ENCODE data around the gene CCDC154. TPM values are rescaled to one million over a fixed set of nuclear protein-coding genes. Genes with fewer than 3 reads are reported as not detected.

The CCDC154 gene
- total RNA-seq, 2 donors from 2014 or later: 1.9 to 2.2 TPM

GRCh38 chr16:1403733-1404132 lies 40.6 kb downstream of the CCDC154 start:
- 91 to 93% methylated on average over 5 to 14 of the region's 14 CpGs for WGBS, 2 experiments (ENCODE audit: insufficient coverage in 1 of 2, insufficient read length in 1 of 2)
- H3K36me3 ChIP-seq (ENCODE audit: control insufficient read depth, insufficient read depth, low read length): peaks cover 9% of the 10 kb centered on the region
- Mint-ChIP-seq H3K27ac (no peak overlapping the region), H3K36me3 (ENCODE audit: low read depth) (peaks cover 26% of the 10 kb centered on the region), H3K4me3 (no peak overlapping the region), H3K9me3 (no peaks in the 10 kb centered on the region), H3K4me1 (no peaks in the 10 kb centered on the region), H3K27me3 (ENCODE audit: insufficient read depth) (no peaks in the 10 kb centered on the region)
- no peak overlapping the region for H3K4me3 ChIP-seq (ENCODE audit: low read length)
- no peaks in the 10 kb centered on the region for H3K4me1 ChIP-seq (ENCODE audit: control insufficient read depth, insufficient read depth, low read length)
- H3K9me3 ChIP-seq (ENCODE audit: control insufficient read depth, low read length): no peaks in the 10 kb centered on the region
- no peak for TF ChIP-seq CTCF (conservative IDR thresholded peaks at IDR 0.05)
- H3K27me3 ChIP-seq (ENCODE audit: control insufficient read depth, insufficient read depth, low read length, poor library complexity, severe bottlenecking): no peaks in the 10 kb centered on the region
- no peak overlapping the region for H3K27ac ChIP-seq (ENCODE audit: low read depth, low read length)
- DNase-seq: no peak
- no peak overlapping the region for H3K9ac ChIP-seq (ENCODE audit: extremely low read depth, low read length, poor library complexity, severe bottlenecking)

GRCh38 chr16:1403036-1403435 lies 41.3 kb downstream of the CCDC154 start:
- no peak for DNase-seq
- Histone ChIP-seq H3K4me3 (ENCODE audit: low read length) (no peak overlapping the region), H3K4me1 (ENCODE audit: control insufficient read depth, insufficient read depth, low read length) (no peaks in the 10 kb centered on the region), H3K36me3 (ENCODE audit: control insufficient read depth, insufficient read depth, low read length) (peaks cover 9% of the 10 kb centered on the region), H3K9me3 (ENCODE audit: control insufficient read depth, low read length) (no peaks in the 10 kb centered on the region), H3K27me3 (ENCODE audit: control insufficient read depth, insufficient read depth, low read length, poor library complexity, severe bottlenecking) (no peaks in the 10 kb centered on the region), H3K27ac (ENCODE audit: low read depth, low read length) (no peak overlapping the region), H3K9ac (ENCODE audit: extremely low read depth, low read length, poor library complexity, severe bottlenecking) (no peak overlapping the region)
- H3K9me3 Mint-ChIP-seq: no peaks in the 10 kb centered on the region
- H3K27ac Mint-ChIP-seq: no peak overlapping the region
- 93 to 96% methylated on average over 22 of the region's 22 CpGs for WGBS, 2 experiments (ENCODE audit: insufficient coverage in 1 of 2, insufficient read length in 1 of 2)
- H3K4me1 Mint-ChIP-seq: no peaks in the 10 kb centered on the region
- peaks cover 33% of the 10 kb centered on the region for H3K36me3 Mint-ChIP-seq (ENCODE audit: low read depth)
- no peak for TF ChIP-seq CTCF (conservative IDR thresholded peaks at IDR 0.05)
- no peak overlapping the region for H3K4me3 Mint-ChIP-seq
- H3K27me3 Mint-ChIP-seq (ENCODE audit: insufficient read depth): no peaks in the 10 kb centered on the region

GRCh38 chr16:1401758-1402154 lies 42.6 kb downstream of the CCDC154 start:
- no peak for DNase-seq
- no peaks in the 10 kb centered on the region for H3K27me3 ChIP-seq (ENCODE audit: control insufficient read depth, insufficient read depth, low read length, poor library complexity, severe bottlenecking)
- no peak for TF ChIP-seq CTCF (conservative IDR thresholded peaks at IDR 0.05)
- 93 to 97% methylated on average over 12 to 13 of the region's 13 CpGs for WGBS, 2 experiments (ENCODE audit: insufficient coverage in 1 of 2, insufficient read length in 1 of 2)
- H3K9ac ChIP-seq (ENCODE audit: extremely low read depth, low read length, poor library complexity, severe bottlenecking): no peak overlapping the region
- Mint-ChIP-seq H3K4me1 (no peaks in the 10 kb centered on the region), H3K9me3 (no peaks in the 10 kb centered on the region), H3K27me3 (ENCODE audit: insufficient read depth) (no peaks in the 10 kb centered on the region), H3K27ac (no peak overlapping the region), H3K4me3 (no peak overlapping the region), H3K36me3 (ENCODE audit: low read depth) (peaks cover 35% of the 10 kb centered on the region)
- H3K4me1 ChIP-seq (ENCODE audit: control insufficient read depth, insufficient read depth, low read length): no peaks in the 10 kb centered on the region
- peaks cover 9% of the 10 kb centered on the region for H3K36me3 ChIP-seq (ENCODE audit: control insufficient read depth, insufficient read depth, low read length)
- H3K27ac ChIP-seq (ENCODE audit: low read depth, low read length): no peak overlapping the region
- no peak overlapping the region for H3K4me3 ChIP-seq (ENCODE audit: low read length)
- H3K9me3 ChIP-seq (ENCODE audit: control insufficient read depth, low read length): no peaks in the 10 kb centered on the region

Measured in endodermal cell (in vitro differentiated cells).